ENCODE results near the gene TRIM9.

Gene TRIM9

GRCh38 chr14:50929506-50929905, 165.4 kb downstream of the TRIM9 start:
- no peak for DNase-seq

GRCh38 chr14:50928002-50928635, 166.8 kb downstream of the TRIM9 start:
- DNase-seq: no peak

- DNase-seq: no peak
These were observed 168.0 kb downstream of the TRIM9 start for GRCh38 chr14:50926851-50927386.

Data from NCI-H748 treated with DMSO at 0.1 percent for 48 hours (cell line).